ENCODE measurements around the gene FOXP4.

DNA sequence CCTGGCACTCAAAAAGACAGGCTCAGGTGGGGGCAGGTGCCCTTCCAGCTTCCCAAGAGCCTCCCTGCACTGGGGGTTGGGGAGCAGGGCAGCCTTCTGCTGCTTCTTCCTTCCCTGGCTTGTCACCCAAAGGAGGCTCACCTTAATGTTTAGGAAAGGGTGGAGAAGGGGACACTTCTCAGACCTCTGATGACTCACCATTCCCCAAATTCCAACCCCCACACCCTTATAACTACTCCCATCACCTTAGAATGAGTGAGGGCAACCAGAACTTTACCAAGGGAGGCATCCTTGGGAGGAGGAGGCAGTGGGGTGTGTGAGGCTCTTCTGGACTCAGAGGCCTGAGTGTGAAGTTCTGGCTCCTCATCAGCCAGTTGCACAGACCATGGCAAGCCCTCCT, 15.2 kb upstream of the FOXP4 start:
- TF ChIP-seq JUND (IDR thresholded peaks at IDR 0.05) (no peak), CTCF (IDR thresholded peaks at IDR 0.05) (no peak), NRF1 (IDR thresholded peaks at IDR 0.05; ENCODE audit: low read depth, low read length) (no peak), RAD21 (IDR thresholded peaks at IDR 0.05; ENCODE audit: low read length) (no peak), RFX5 (IDR thresholded peaks at IDR 0.05; ENCODE audit: low read length) (no peak), GABPA (IDR thresholded peaks at IDR 0.05; ENCODE audit: low read depth) (no peak), REST (IDR thresholded peaks at IDR 0.05; ENCODE audit: low read depth, low read length) (no peak), FOXM1 (IDR thresholded peaks at IDR 0.05; ENCODE audit: low read depth) (no peak), FOSL2 (IDR thresholded peaks at IDR 0.05; ENCODE audit: borderline replicate concordance, low read depth) (no peak), TCF12 (IDR thresholded peaks at IDR 0.05) (no peak), YY1 (IDR thresholded peaks at IDR 0.05; ENCODE audit: low read depth) (no peak), USF2 (IDR thresholded peaks at IDR 0.05; ENCODE audit: borderline replicate concordance, low read depth, low read length) (no peak), POLR2AphosphoS5 (IDR thresholded peaks at IDR 0.05; ENCODE audit: low read depth, low read length) (no peak)
- TF ChIP-seq, protein P1, sequence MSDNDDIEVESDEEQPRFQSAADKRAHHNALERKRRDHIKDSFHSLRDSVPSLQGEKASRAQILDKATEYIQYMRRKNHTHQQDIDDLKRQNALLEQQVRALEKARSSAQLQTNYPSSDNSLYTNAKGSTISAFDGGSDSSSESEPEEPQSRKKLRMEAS (IDR thresholded peaks at IDR 0.05; ENCODE audit: low read depth), result no peak
